A673 (cell line): ENCODE data around the gene RPS16.

Experiments
- EZH2 ChIP-seq: fragments of 200-600 bp; sonication (generic); IDR thresholded peaks from 2 replicates; pipeline ENCODE4 v1.6.1; 2017; ENCODE audit warnings: borderline replicate concordance, low read depth, mild to moderate bottlenecking, mixed read lengths, antibody characterized with exemption, low read length; ENCODE audit not compliant: poor library complexity, severe bottlenecking
- TF ChIP-seq, protein P1 (sequence below): fragments of 300-800, 200-600 bp; sonication (generic); conservative IDR thresholded peaks from 2 replicates; pipeline ENCODE4 v1.5.1; 2017; ENCODE audit warnings: low read depth, mild to moderate bottlenecking, antibody characterized with exemption, low read length, moderate library complexity, mixed read lengths

DNA sequence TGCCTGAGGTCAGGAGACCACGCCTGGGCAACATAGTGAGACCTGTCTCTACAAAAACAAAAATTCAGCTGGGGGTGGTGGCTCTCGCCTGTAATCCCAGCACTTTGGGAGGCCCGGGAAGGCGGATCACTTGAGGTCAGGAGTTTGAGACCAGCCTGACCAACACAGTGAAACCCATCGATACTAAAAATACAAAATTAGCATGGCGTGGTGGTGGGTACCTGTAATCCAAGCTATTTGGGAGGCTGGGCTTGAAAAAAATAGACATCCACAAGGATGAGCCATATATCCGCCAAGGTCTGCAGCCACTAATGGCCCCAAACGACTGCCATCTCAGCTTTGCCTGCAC, 3.1 kb downstream of the RPS16 start:
- TF ChIP-seq EZH2, result no peak
- TF ChIP-seq, protein P1, sequence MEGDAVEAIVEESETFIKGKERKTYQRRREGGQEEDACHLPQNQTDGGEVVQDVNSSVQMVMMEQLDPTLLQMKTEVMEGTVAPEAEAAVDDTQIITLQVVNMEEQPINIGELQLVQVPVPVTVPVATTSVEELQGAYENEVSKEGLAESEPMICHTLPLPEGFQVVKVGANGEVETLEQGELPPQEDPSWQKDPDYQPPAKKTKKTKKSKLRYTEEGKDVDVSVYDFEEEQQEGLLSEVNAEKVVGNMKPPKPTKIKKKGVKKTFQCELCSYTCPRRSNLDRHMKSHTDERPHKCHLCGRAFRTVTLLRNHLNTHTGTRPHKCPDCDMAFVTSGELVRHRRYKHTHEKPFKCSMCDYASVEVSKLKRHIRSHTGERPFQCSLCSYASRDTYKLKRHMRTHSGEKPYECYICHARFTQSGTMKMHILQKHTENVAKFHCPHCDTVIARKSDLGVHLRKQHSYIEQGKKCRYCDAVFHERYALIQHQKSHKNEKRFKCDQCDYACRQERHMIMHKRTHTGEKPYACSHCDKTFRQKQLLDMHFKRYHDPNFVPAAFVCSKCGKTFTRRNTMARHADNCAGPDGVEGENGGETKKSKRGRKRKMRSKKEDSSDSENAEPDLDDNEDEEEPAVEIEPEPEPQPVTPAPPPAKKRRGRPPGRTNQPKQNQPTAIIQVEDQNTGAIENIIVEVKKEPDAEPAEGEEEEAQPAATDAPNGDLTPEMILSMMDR, result no peak
